Right cardiac atrium (tissue), 5 donors: ENCODE measurements around the gene MRPL23. TPM values are rescaled to one million over a fixed set of nuclear protein-coding genes. Genes with fewer than 3 reads are reported as not detected.
A peak's percentile ranks its signal among the peaks of the same experiment; 100 is the strongest.
"Not testable (repeated sequence)": the region's sequence is repeated elsewhere in the genome, so short reads cannot be mapped to it uniquely, and the experiment has no call there.

Experiments
- ATAC-seq, 2 donors: fragments of 200-7000 bp; cut with Tn5 transposase; one replicate each; pipeline versions ENCODE4 v1.8.0 to v1.9.1; 2020; ENCODE audit warnings: moderate library complexity in 2 of 2, mild to moderate bottlenecking in 1 of 2
- DNase-seq, 3 donors: peaks; one replicate each; pipeline ENCODE4 v3.0.0-alpha.2; 2020
- H3K27ac ChIP-seq: one replicate; pipeline ENCODE4 v1.5.1; 2013; ENCODE audit warnings: mild to moderate bottlenecking, low read length, control low read depth, moderate library complexity
- H3K27me3 ChIP-seq: one replicate; pipeline ENCODE4 v1.6.1; 2013; ENCODE audit not compliant: control insufficient read depth, insufficient read depth
- H3K4me1 ChIP-seq: one replicate; pipeline ENCODE4 v1.6.1; 2013; ENCODE audit warnings: low read length; ENCODE audit not compliant: control insufficient read depth, insufficient read depth
- H3K4me3 ChIP-seq: one replicate; pipeline ENCODE4 v1.5.1; 2013; ENCODE audit warnings: low read length, control low read depth
- H3K9me3 ChIP-seq: one replicate; pipeline ENCODE4 v1.6.1; 2013; ENCODE audit warnings: low read length; ENCODE audit not compliant: control insufficient read depth
- WGBS: extraction: QIAGEN DNeasy Blood & Tissue Kit; methylation state at CpG from one replicate; pipeline ENCODE4 v1.1.7; 2013; 5-methylcytosine and 5-hydroxymethylcytosine counted together
- intact Hi-C, 4 donors: fragments of 100-400 bp; cut with DNase I; formaldehyde crosslinking; loops; one replicate each; pipeline versions ENCODE4 v1.11.0 to v1.14.0; 2022 to 2023
- polyA plus RNA-seq: library from polyadenylated mRNA; stranded (reverse); fragments of 200-250 nt; gene quantifications from one replicate; pipeline ENCODE4 v1.2.3, GENCODE V29; 2013
- total RNA-seq, 4 donors: library from RNA; stranded (reverse); fragmentation: NEBNext Ultra II Directional; extraction: Animal tissue kit (Norgen Biotek cat#: 25700); gene quantifications; one replicate each; pipeline ENCODE4 v1.2.1, GENCODE V29; 2021
- donor health status: healthy with polysubstance abuse.
- donor health status: DM: no; HTN: yes; CAD: no.
- donor health status: DM: no; HTN: no; CAD: no.
- donor health status: DM: no; HTN: yes; CAD: no; lungs with severe emphysema.
- donor health status: DM: yes; HTN: yes; CAD: no.

Gene MRPL23
- total and polyA plus RNA-seq, 5 donors: 47.1 to 108 (median 77.1) TPM

GRCh38 chr11:1934335-1935155, 12.6 kb upstream of the MRPL23 start:
- Histone ChIP-seq H3K4me3 (no peak overlapping the region), H3K9me3 (no peaks in the 10 kb centered on the region), H3K27me3 (no peaks in the 10 kb centered on the region), H3K4me1 (no peaks in the 10 kb centered on the region), H3K27ac (no peak overlapping the region)
- WGBS: 78% methylated on average over 24 of the region's 24 CpGs
- ATAC-seq (no peak), DNase-seq (peak in 2 of 3 donors; percentile 48 to 61)
- intact Hi-C loops: no loop called here

DNA sequence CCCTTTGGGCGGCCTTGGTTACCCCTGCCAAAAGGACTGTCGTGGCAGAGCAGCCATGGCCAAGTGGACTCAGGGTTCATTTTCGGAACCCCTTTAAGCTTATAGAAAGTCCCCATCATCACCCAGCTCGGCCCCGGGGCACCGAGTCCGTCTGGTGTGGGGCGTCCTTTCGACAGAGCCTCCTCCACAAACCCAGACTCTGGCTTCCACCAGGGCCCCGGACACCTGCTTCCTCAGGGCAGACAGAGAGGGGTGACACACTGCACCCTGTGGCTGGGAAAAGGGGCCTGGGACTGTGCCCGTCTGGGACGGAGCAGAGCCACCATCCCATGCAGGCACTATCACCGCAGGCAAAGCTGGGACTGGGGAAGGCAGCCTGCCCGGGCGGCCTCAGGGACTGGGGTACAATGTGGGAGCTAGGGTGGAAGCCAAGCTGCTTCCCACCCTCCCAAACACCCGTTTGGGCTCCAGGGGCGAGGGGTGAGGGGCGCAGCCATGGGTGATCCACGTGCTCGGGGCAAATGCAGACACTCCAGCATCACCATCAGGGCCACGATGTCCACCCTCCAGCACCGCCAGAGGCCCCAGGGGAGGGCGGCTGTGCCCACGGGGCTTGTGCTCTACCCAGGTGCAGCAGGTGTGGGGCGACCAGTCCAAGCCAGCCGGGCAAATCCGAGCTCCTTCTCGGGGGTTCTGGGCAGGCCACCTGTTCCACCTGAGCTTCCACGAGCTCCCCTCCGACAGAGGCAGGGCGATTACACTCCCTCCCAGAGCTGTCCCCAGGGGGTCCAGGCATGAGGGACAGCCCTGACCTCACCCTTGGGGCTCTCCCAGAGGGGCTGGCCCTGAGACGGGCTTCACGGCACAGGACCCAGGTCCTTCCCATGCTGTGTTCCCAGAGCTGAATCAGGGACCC, 11.7 kb upstream of the MRPL23 start:
- WGBS: 89% methylated on average over 33 of the region's 33 CpGs
- ATAC-seq (no peak), DNase-seq (peak in 2 of 3 donors; percentile 35 to 46)
- Histone ChIP-seq H3K9me3 (no peaks in the 10 kb centered on the region), H3K27me3 (no peaks in the 10 kb centered on the region), H3K4me1 (no peaks in the 10 kb centered on the region), H3K27ac (no peak overlapping the region), H3K4me3 (no peak overlapping the region)
- intact Hi-C loops: no loop called here

GRCh38 chr11:1936072-1936780, 10.9 kb upstream of the MRPL23 start:
- H3K4me3 ChIP-seq: no peak overlapping the region
- no peaks in the 10 kb centered on the region for H3K9me3 ChIP-seq
- no peak overlapping the region for H3K27ac ChIP-seq
- WGBS: 91% methylated on average over 34 of the region's 34 CpGs
- DNase-seq (peak in 2 of 3 donors; percentile 32 to 50), ATAC-seq (no peak)
- no peaks in the 10 kb centered on the region for H3K27me3 ChIP-seq
- intact Hi-C loops: no loop called here
- H3K4me1 ChIP-seq: no peaks in the 10 kb centered on the region

- intact Hi-C loops: no loop called here
- ATAC-seq (no peak), DNase-seq (peak in 2 of 3 donors; percentile 41 to 48)
- Histone ChIP-seq H3K27ac (no peak overlapping the region), H3K27me3 (no peaks in the 10 kb centered on the region), H3K4me3 (no peak overlapping the region), H3K9me3 (no peaks in the 10 kb centered on the region), H3K4me1 (no peaks in the 10 kb centered on the region)
- WGBS: 92% methylated on average over 34 of the region's 34 CpGs
Observed at GRCh38 chr11:1936781-1937615, 10.1 kb upstream of the MRPL23 start.

- Histone ChIP-seq H3K4me3 (no peak overlapping the region), H3K9me3 (no peaks in the 10 kb centered on the region), H3K27me3 (no peaks in the 10 kb centered on the region), H3K4me1 (no peaks in the 10 kb centered on the region), H3K27ac (no peak overlapping the region)
- WGBS: 86% methylated on average over 35 of the region's 35 CpGs
- intact Hi-C loops: no loop called here
- ATAC-seq: no peak
- DNase-seq: peak in 2 of 3 donors; percentile 48 to 50
Observed at GRCh38 chr11:1937616-1938342, 9.4 kb upstream of the MRPL23 start.

DNA sequence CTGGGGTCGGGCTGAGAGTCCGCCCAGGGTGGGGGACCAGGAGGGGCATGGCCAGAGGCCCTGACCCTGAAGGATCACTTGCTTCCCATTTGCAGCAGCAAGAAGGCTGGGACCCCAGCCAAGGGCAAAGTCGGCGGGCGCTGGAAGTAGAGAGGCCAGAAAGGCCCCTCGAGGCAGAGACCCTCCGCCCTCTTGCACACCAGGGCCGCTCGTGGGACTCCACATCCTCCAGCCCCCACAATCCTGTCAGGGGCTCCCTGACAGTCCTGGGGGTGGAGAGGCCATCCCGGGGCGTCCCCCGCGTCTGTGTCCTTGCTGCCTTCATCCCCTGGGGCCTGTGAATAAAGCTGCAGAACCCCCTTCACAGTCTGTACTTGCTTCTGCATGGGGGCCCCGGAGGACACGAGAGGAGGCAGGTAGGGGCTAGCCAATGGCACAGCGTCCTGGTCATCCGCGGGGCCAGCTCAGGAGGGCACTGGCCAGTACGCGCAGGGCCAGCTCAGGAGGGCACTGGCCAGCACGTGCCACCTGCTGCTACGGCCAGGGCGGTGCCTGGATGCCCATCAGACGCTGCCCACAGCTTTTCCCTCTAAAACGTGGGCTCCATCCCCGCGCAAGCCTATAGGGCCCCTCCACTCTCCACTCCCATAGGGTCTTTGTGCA, 8.7 kb upstream of the MRPL23 start:
- DNase-seq: peak in 2 of 3 donors; percentile 42 to 47

DNA sequence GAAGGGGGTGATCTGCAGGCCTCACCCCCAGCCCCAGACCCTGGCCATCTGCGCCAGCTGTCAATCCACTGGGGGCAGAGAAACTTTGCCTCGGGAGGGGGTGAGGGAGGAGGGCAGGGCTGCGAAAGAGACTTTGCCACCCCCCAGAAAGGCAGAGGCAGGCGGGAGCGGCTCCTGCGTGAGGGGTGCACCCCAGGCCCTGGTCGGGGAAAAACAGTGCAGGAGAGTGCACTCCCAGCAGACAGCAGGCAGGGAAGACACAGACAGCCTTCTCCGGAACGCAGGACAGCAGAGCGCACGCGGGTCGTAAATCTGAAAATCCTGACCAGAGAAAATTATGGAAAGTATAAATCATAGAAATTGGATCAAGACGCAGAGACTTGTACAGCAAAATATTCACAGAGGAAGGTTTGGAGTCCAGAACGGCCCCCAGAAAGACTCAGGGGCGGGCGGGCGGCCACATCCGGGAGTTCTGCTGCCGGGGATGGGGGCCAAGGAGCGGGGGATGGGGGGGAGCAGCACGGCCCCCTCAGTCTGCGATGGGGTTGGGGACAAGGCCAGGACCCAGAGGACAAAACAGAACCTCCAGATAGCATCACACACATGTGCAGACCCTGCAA, 8.0 kb upstream of the MRPL23 start:
- peak overlapping the region; percentile 7 for H3K27ac ChIP-seq
- no peaks in the 10 kb centered on the region for H3K9me3 ChIP-seq
- intact Hi-C loops: loop anchor here in 1 of 4 donors (1.0 kb wide), 1 partner anchor 45 kb away; no protein-coding TSS in a partner anchor
- WGBS: 23% methylated on average over 23 of the region's 23 CpGs
- no peaks in the 10 kb centered on the region for H3K27me3 ChIP-seq
- H3K4me3 ChIP-seq: no peak overlapping the region
- no peaks in the 10 kb centered on the region for H3K4me1 ChIP-seq
- ATAC-seq (no peak), DNase-seq (peak; percentile 22 to 75 (median 59))

More for the DNA sequence above, 8.7 kb upstream of the MRPL23 start:
- Histone ChIP-seq H3K27me3 (no peaks in the 10 kb centered on the region), H3K9me3 (no peaks in the 10 kb centered on the region), H3K4me1 (no peaks in the 10 kb centered on the region), H3K27ac (peak overlapping the region; percentile 7), H3K4me3 (no peak overlapping the region)
- ATAC-seq: no peak
- 64% methylated on average over 27 of the region's 27 CpGs for WGBS
- intact Hi-C loops: loop anchor here in 1 of 4 donors (1.0 kb wide), 1 partner anchor 44 kb away; no protein-coding TSS in a partner anchor

- H3K27me3 ChIP-seq, H3K27ac ChIP-seq, H3K4me3 ChIP-seq, H3K9me3 ChIP-seq, H3K4me1 ChIP-seq: not testable (repeated sequence)
- ATAC-seq: peak in 1 of 2 donors; percentile 53
- WGBS: 97% methylated on average over 1 of the region's 1 CpG
- DNase-seq: peak; percentile 4 to 39 (median 20)
- intact Hi-C loops: loop anchor here (1.0 to 10.0 kb wide), 3 partner anchors 45 to 95 kb away; partner anchors contain the start of gene PRR33 (in 1 of the 4)
Observed at GRCh38 chr11:1939788-1940187, 7.3 kb upstream of the MRPL23 start.
